ENCODE data around the gene TBC1D1.

Gene TBC1D1

GRCh38 chr4:38113551-38113950 is 222.7 kb downstream of the TBC1D1 start:
- no peak overlapping the region for H3K27ac ChIP-seq (ENCODE audit: low read depth, low read length)
- no peak overlapping the region for H3K4me2 ChIP-seq (ENCODE audit: low read length)
- H4K20me1 ChIP-seq (ENCODE audit: control insufficient read depth, insufficient read depth, low read depth, low read length): 0 out of 2 replicates have a peak, but pooled peaks cover 9% of the 10 kb centered on the region
- H3K36me3 ChIP-seq (ENCODE audit: control insufficient read depth, low read length): peaks cover 97% of the 10 kb centered on the region
- peaks cover 8% of the 10 kb centered on the region; the same call in 1 of the 2 replicates for H3K79me2 ChIP-seq (ENCODE audit: control insufficient read depth, low read length)
- H3K27me3 ChIP-seq (ENCODE audit: control insufficient read depth, low read length): no peaks in the 10 kb centered on the region
- no peak for TF ChIP-seq EZH2phosphoT487 (IDR thresholded peaks at IDR 0.05; ENCODE audit: borderline replicate concordance, low read length)
- no peak for TF ChIP-seq CTCF (IDR thresholded peaks at IDR 0.05; ENCODE audit: low read depth, low read length, poor library complexity, severe bottlenecking)
- no peaks in the 10 kb centered on the region for H3F3A ChIP-seq (ENCODE audit: control insufficient read depth, insufficient read depth)
- H3K9me3 ChIP-seq (ENCODE audit: control insufficient read depth, insufficient read depth, low read length): no peaks in the 10 kb centered on the region
- H3K9me2 ChIP-seq (replicated peaks; ENCODE audit: control insufficient read depth, low read length): no peaks in the 10 kb centered on the region
- no peak overlapping the region for H3K4me3 ChIP-seq (ENCODE audit: low read length)
- H3K4me1 ChIP-seq (ENCODE audit: control insufficient read depth, low read length): no peaks in the 10 kb centered on the region

GRCh38 chr4:38114386-38115150 is 223.7 kb downstream of the TBC1D1 start:
- H3K79me2 ChIP-seq (ENCODE audit: control insufficient read depth, low read length): peaks cover 8% of the 10 kb centered on the region; the same call in 1 of the 2 replicates
- no peak overlapping the region for H3K4me2 ChIP-seq (ENCODE audit: low read length)
- H3K27me3 ChIP-seq (ENCODE audit: control insufficient read depth, low read length): no peaks in the 10 kb centered on the region
- no peaks in the 10 kb centered on the region for H3K9me3 ChIP-seq (ENCODE audit: control insufficient read depth, insufficient read depth, low read length)
- no peaks in the 10 kb centered on the region for H3K4me1 ChIP-seq (ENCODE audit: control insufficient read depth, low read length)
- no peak overlapping the region for H3K27ac ChIP-seq (ENCODE audit: low read depth, low read length)
- no peaks in the 10 kb centered on the region for H3K9me2 ChIP-seq (replicated peaks; ENCODE audit: control insufficient read depth, low read length)
- no peaks in the 10 kb centered on the region for H3F3A ChIP-seq (ENCODE audit: control insufficient read depth, insufficient read depth)
- H4K20me1 ChIP-seq (ENCODE audit: control insufficient read depth, insufficient read depth, low read depth, low read length): 0 out of 2 replicates have a peak, but pooled peaks cover 7% of the 10 kb centered on the region
- no peak for TF ChIP-seq EZH2phosphoT487 (IDR thresholded peaks at IDR 0.05; ENCODE audit: borderline replicate concordance, low read length)
- H3K36me3 ChIP-seq (ENCODE audit: control insufficient read depth, low read length): peaks cover 97% of the 10 kb centered on the region
- H3K4me3 ChIP-seq (ENCODE audit: low read length): no peak overlapping the region

- Histone ChIP-seq H3K9me3 (ENCODE audit: control insufficient read depth, insufficient read depth, low read length) (no peaks in the 10 kb centered on the region), H3K4me3 (ENCODE audit: low read length) (no peak overlapping the region), H3F3A (ENCODE audit: control insufficient read depth, insufficient read depth) (no peaks in the 10 kb centered on the region), H4K20me1 (ENCODE audit: control insufficient read depth, insufficient read depth, low read depth, low read length) (no peaks in the 10 kb centered on the region), H3K4me1 (ENCODE audit: control insufficient read depth, low read length) (no peaks in the 10 kb centered on the region), H3K9me2 (replicated peaks; ENCODE audit: control insufficient read depth, low read length) (no peaks in the 10 kb centered on the region), H3K4me2 (ENCODE audit: low read length) (no peak overlapping the region), H3K36me3 (ENCODE audit: control insufficient read depth, low read length) (peaks cover 97% of the 10 kb centered on the region), H3K27me3 (ENCODE audit: control insufficient read depth, low read length) (no peaks in the 10 kb centered on the region), H3K79me2 (ENCODE audit: control insufficient read depth, low read length) (peaks cover 8% of the 10 kb centered on the region; the same call in 1 of the 2 replicates), H3K27ac (ENCODE audit: low read depth, low read length) (no peak overlapping the region)
- TF ChIP-seq CTCF (IDR thresholded peaks at IDR 0.05; ENCODE audit: low read depth, low read length, poor library complexity, severe bottlenecking): no peak
- no peak for TF ChIP-seq EZH2phosphoT487 (IDR thresholded peaks at IDR 0.05; ENCODE audit: borderline replicate concordance, low read length)
Observed at GRCh38 chr4:38115601-38116000, 224.7 kb downstream of the TBC1D1 start.

- H3K36me3 ChIP-seq (ENCODE audit: control insufficient read depth, low read length): peaks cover 98% of the 10 kb centered on the region
- TF ChIP-seq EZH2phosphoT487 (IDR thresholded peaks at IDR 0.05; ENCODE audit: borderline replicate concordance, low read length) (no peak), CTCF (IDR thresholded peaks at IDR 0.05; ENCODE audit: low read depth, low read length, poor library complexity, severe bottlenecking) (no peak)
- H3F3A ChIP-seq (ENCODE audit: control insufficient read depth, insufficient read depth): no peaks in the 10 kb centered on the region
- no peaks in the 10 kb centered on the region for H3K79me2 ChIP-seq (ENCODE audit: control insufficient read depth, low read length)
- H3K4me3 ChIP-seq (ENCODE audit: low read length): no peak overlapping the region
- H3K4me2 ChIP-seq (ENCODE audit: low read length): no peak overlapping the region
- no peaks in the 10 kb centered on the region for H3K4me1 ChIP-seq (ENCODE audit: control insufficient read depth, low read length)
- no peaks in the 10 kb centered on the region for H3K9me3 ChIP-seq (ENCODE audit: control insufficient read depth, insufficient read depth, low read length)
- no peaks in the 10 kb centered on the region for H3K9me2 ChIP-seq (replicated peaks; ENCODE audit: control insufficient read depth, low read length)
- H3K27me3 ChIP-seq (ENCODE audit: control insufficient read depth, low read length): no peaks in the 10 kb centered on the region
- H4K20me1 ChIP-seq (ENCODE audit: control insufficient read depth, insufficient read depth, low read depth, low read length): no peaks in the 10 kb centered on the region
- no peak overlapping the region for H3K27ac ChIP-seq (ENCODE audit: low read depth, low read length)
Observed at GRCh38 chr4:38117591-38117990, 226.7 kb downstream of the TBC1D1 start.

Data from DOHH2 (cell line).